C4-2B (cell line): ENCODE results near the gene CNOT2.

Experiments used
- CTCF ChIP-seq: fragments of 450-650 bp; conservative IDR thresholded peaks from 2 replicates; pipeline ENCODE4 v1.5.1; 2017; ENCODE audit warnings: mild to moderate bottlenecking
- ZFX ChIP-seq: fragments of 450-650 bp; IDR thresholded peaks from 2 replicates; pipeline ENCODE4 v1.6.1; 2017

- TF ChIP-seq CTCF = no peak
- TF ChIP-seq ZFX = no peak
Measured at GRCh38 chr12:70277973-70278372, 34.7 kb downstream of the CNOT2 start.
